Measurements from ENCODE around the gene ZNF653. TPM values are rescaled to one million over a fixed set of nuclear protein-coding genes. Genes with fewer than 3 reads are reported as not detected.

The ZNF653 gene
- total and polyA plus RNA-seq, 9 of the 15 experiments (the other 6 are each of a cell fraction or from before 2014, with no cell fraction given), result 1.6 to 8.0 (median 4.2) TPM; not detected in 2

DNA sequence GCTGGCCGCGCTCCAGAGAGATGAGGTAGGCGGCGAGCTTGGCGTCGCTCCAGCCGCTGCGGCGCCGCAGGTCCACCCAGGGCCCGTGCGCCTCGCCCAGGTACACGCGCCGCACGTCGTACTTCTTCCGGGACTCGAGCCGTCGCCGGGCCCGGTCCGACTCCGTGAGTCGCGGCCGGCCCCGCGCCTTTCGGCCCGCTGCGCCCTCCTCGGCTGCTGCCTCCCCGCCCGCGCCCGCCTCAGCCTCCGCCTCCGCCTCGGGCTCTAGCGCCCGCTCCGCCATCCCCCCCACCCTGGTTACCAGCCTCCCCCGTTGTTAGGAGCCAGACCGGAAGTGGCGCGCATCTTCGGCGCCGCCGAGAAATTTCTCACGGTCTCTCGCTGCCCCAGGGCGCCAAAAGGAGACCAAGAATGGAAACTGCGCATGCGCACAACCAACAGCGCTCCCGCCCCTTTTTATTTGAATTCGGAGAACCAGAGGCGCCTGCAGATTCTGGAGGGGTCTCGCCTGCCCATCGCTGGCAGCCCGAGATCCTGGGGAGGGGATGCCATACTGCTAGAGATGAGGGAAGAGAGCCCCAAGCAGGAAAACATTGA, at the start of gene ZNF653 (continued):
- TF ChIP-seq, protein P1, sequence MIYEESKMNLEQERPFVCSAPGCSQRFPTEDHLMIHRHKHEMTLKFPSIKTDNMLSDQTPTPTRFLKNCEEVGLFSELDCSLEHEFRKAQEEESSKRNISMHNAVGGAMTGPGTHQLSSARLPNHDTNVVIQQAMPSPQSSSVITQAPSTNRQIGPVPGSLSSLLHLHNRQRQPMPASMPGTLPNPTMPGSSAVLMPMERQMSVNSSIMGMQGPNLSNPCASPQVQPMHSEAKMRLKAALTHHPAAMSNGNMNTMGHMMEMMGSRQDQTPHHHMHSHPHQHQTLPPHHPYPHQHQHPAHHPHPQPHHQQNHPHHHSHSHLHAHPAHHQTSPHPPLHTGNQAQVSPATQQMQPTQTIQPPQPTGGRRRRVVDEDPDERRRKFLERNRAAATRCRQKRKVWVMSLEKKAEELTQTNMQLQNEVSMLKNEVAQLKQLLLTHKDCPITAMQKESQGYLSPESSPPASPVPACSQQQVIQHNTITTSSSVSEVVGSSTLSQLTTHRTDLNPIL (CRISPR knock-in tag; IDR thresholded peaks at IDR 0.05), result no peak
- TF ChIP-seq ZNF175 (CRISPR knock-in tag; IDR thresholded peaks at IDR 0.05; ENCODE audit: low read depth), result no peak
- TF ChIP-seq HMGN3 (IDR thresholded peaks at IDR 0.05; ENCODE audit: borderline replicate concordance, extremely low read depth, insufficient read length, low read depth, low read length), result peak; percentile 14
- peak; percentile 98 for TF ChIP-seq MTA1 (IDR thresholded peaks at IDR 0.05; ENCODE audit: borderline replicate concordance)
- peak; percentile 65 for TF ChIP-seq BHLHE40 (IDR thresholded peaks at IDR 0.05; ENCODE audit: low read length)
- TF ChIP-seq HMG20B (CRISPR knock-in tag; IDR thresholded peaks at IDR 0.05), result no peak
- TF ChIP-seq, protein P2, sequence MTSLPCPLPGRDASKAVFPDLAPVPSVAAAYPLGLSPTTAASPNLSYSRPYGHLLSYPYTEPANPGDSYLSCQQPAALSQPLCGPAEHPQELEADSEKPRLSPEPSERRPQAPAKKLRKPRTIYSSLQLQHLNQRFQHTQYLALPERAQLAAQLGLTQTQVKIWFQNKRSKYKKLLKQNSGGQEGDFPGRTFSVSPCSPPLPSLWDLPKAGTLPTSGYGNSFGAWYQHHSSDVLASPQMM (CRISPR knock-in tag; IDR thresholded peaks at IDR 0.05), result no peak
- TF ChIP-seq MAFF (IDR thresholded peaks at IDR 0.05; ENCODE audit: low read length), result no peak
- no peak for TF ChIP-seq COPS2 (conservative IDR thresholded peaks at IDR 0.05)
- no peak for TF ChIP-seq DDX20 (tag; IDR thresholded peaks at IDR 0.05; ENCODE audit: low read depth)
- TF ChIP-seq, protein P3, sequence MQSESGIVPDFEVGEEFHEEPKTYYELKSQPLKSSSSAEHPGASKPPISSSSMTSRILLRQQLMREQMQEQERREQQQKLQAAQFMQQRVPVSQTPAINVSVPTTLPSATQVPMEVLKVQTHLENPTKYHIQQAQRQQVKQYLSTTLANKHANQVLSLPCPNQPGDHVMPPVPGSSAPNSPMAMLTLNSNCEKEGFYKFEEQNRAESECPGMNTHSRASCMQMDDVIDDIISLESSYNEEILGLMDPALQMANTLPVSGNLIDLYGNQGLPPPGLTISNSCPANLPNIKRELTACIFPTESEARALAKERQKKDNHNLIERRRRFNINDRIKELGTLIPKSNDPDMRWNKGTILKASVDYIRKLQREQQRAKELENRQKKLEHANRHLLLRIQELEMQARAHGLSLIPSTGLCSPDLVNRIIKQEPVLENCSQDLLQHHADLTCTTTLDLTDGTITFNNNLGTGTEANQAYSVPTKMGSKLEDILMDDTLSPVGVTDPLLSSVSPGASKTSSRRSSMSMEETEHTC (IDR thresholded peaks at IDR 0.05), result no peak
- no peak for TF ChIP-seq FOXJ3 (CRISPR knock-in tag; IDR thresholded peaks at IDR 0.05)
- TF ChIP-seq HSF4 (CRISPR knock-in tag; IDR thresholded peaks at IDR 0.05; ENCODE audit: borderline replicate concordance), result no peak
- TF ChIP-seq MAFG (tag; conservative IDR thresholded peaks at IDR 0.05), result no peak
- TF ChIP-seq SLC30A9 (CRISPR knock-in tag; IDR thresholded peaks at IDR 0.05), result no peak
- TF ChIP-seq ELF2 (CRISPR knock-in tag; IDR thresholded peaks at IDR 0.05), result peak; percentile 52; the same call in 1 of the 2 replicates
- no peak for TF ChIP-seq NCOA4 (IDR thresholded peaks at IDR 0.05; ENCODE audit: partially characterized antibody)
- no peak for TF ChIP-seq ZKSCAN8 (CRISPR knock-in tag; IDR thresholded peaks at IDR 0.05)
- TF ChIP-seq ZNF431 (CRISPR knock-in tag; IDR thresholded peaks at IDR 0.05), result peak; percentile 57
- no peak for TF ChIP-seq PHB (CRISPR knock-in tag; IDR thresholded peaks at IDR 0.05)
- TF ChIP-seq, protein P4, sequence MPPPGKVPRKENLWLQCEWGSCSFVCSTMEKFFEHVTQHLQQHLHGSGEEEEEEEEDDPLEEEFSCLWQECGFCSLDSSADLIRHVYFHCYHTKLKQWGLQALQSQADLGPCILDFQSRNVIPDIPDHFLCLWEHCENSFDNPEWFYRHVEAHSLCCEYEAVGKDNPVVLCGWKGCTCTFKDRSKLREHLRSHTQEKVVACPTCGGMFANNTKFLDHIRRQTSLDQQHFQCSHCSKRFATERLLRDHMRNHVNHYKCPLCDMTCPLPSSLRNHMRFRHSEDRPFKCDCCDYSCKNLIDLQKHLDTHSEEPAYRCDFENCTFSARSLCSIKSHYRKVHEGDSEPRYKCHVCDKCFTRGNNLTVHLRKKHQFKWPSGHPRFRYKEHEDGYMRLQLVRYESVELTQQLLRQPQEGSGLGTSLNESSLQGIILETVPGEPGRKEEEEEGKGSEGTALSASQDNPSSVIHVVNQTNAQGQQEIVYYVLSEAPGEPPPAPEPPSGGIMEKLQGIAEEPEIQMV (tag; conservative IDR thresholded peaks at IDR 0.05; ENCODE audit: low read depth), result no peak
- no peak for TF ChIP-seq EWSR1 (IDR thresholded peaks at IDR 0.05; ENCODE audit: borderline replicate concordance, low read depth, partially characterized antibody)
- peak; percentile 69 for TF ChIP-seq POLR2B (IDR thresholded peaks at IDR 0.05; ENCODE audit: low read depth, partially characterized antibody)
- TF ChIP-seq CBX5 (IDR thresholded peaks at IDR 0.05; ENCODE audit: borderline replicate concordance, low read depth), result no peak
- no peak for TF ChIP-seq EZH2 (IDR thresholded peaks at IDR 0.05; ENCODE audit: borderline replicate concordance, low read depth, low read length)
- no peak for TF ChIP-seq TAF15 (IDR thresholded peaks at IDR 0.05; ENCODE audit: low read depth, low read length)

Measured in K562 (cell line).